Panc1 (cell line): ENCODE data around the gene CTNND1. TPM values are rescaled to one million over a fixed set of nuclear protein-coding genes. Genes with fewer than 3 reads are reported as not detected.

Experiments used
- ATAC-seq: fragments of 200-7000 bp; cut with Tn5 transposase; 2 replicates; pipeline ENCODE4 v1.9.1; 2020; ENCODE audit warnings: mild to moderate bottlenecking, moderate library complexity
- BruUV-seq: library from RNA; stranded (reverse); fragments of 400-500 nt; replicated peaks from 2 replicates; lab custom pipeline; 2021; lab: Mats Ljungman, UMichigan
- CTCF ChIA-PET: fragments of 300-600 bp; sonication (Branson Sonifier 250); formaldehyde crosslinking; loops from one replicate; lab custom pipeline; 2022; ENCODE audit warnings: antibody characterized with exemption; lab: Charles Lee
- POLR2A ChIA-PET: fragments of 300-600 bp; sonication (Branson Sonifier 250); formaldehyde crosslinking; loops from one replicate; lab custom pipeline; 2022; ENCODE audit warnings: antibody characterized with exemption; lab: Charles Lee
- DNase-seq: peaks from one replicate; pipeline ENCODE4 v3.0.0-alpha.2; 2010; ENCODE audit warnings: low read depth, low spot score
- H3K27ac ChIP-seq: 2 replicates; pipeline ENCODE4 v1.5.1; 2011; ENCODE audit warnings: mild to moderate bottlenecking, low read length, inconsistent platforms
- H3K27me3 ChIP-seq: fragments of 200-500 bp; sonication (Bioruptor generic); 2 replicates; pipeline ENCODE4 v1.6.0; 2014; ENCODE audit warnings: low read length, inconsistent platforms; ENCODE audit not compliant: control insufficient read depth, insufficient read depth
- H3K36me3 ChIP-seq: fragments of 200-500 bp; sonication (Bioruptor generic); 2 replicates; pipeline ENCODE4 v1.5.1; 2014; ENCODE audit warnings: inconsistent platforms, mild to moderate bottlenecking, low read length, moderate library complexity; ENCODE audit not compliant: control insufficient read depth, insufficient read depth
- H3K4me1 ChIP-seq: 2 replicates; pipeline ENCODE4 v1.5.1; 2011; ENCODE audit warnings: inconsistent platforms, mild to moderate bottlenecking, low read length, moderate library complexity; ENCODE audit not compliant: control insufficient read depth, insufficient read depth
- H3K4me3 ChIP-seq, 2 experiments: 2 replicates each; pipeline ENCODE4 v1.5.1; 2011 to 2012; ENCODE audit warnings: low read depth in 2 of 2, low read length in 2 of 2, mild to moderate bottlenecking in 2 of 2, inconsistent platforms in 1 of 2, moderate library complexity in 1 of 2
- H3K9me3 ChIP-seq: fragments of 200-500 bp; sonication (Bioruptor generic); 2 replicates; pipeline ENCODE4 v1.5.1; 2014; ENCODE audit warnings: low read depth, mild to moderate bottlenecking, inconsistent platforms, low read length, moderate library complexity; ENCODE audit not compliant: control insufficient read depth, insufficient read depth
- POLR2AphosphoS5 ChIP-seq: IDR thresholded peaks from 2 replicates; pipeline ENCODE4 v1.6.1; 2012; ENCODE audit warnings: mild to moderate bottlenecking, low read depth, low read length, moderate library complexity
- SIN3A ChIP-seq: IDR thresholded peaks from 2 replicates; pipeline ENCODE4 v1.6.1; 2012; ENCODE audit warnings: low read depth, mild to moderate bottlenecking, low read length, moderate library complexity, borderline replicate concordance; ENCODE audit not compliant: insufficient read depth
- TCF7L2 ChIP-seq: IDR thresholded peaks from 2 replicates; pipeline ENCODE4 v1.6.1; 2011; ENCODE audit warnings: mild to moderate bottlenecking, low read depth, low read length, inconsistent platforms
- in situ Hi-C: cut with HindIII; loops from 2 replicates; pipeline ENCODE4 v1.10.0; 2016; ENCODE audit warnings: low sequenced_read_pairs, low pct_unique_long_range_greater_than_20kb
- intact Hi-C: fragments of 100-400 bp; cut with micrococcal nuclease; formaldehyde crosslinking; loops from one replicate; pipeline ENCODE4 v1.10.0; 2022; ENCODE audit not compliant: unreplicated experiment
- total RNA-seq: library from RNA; stranded (reverse); gene quantifications from one replicate; pipeline ENCODE4 v1.2.1, GENCODE V29; 2021; ENCODE audit not compliant: unreplicated experiment
- TF ChIP-seq, protein P1 (sequence below): fragments of 450-650 bp; IDR thresholded peaks from 2 replicates; pipeline ENCODE4 v1.5.1; 2017; ENCODE audit warnings: mild to moderate bottlenecking
- TF ChIP-seq, protein P2 (sequence below), 2 experiments: IDR thresholded peaks; 2 replicates each; pipeline ENCODE4 v1.6.1; 2011 to 2012; ENCODE audit warnings: low read depth in 2 of 2, control low read depth in 1 of 2, low read length in 1 of 2, mild to moderate bottlenecking in 1 of 2, moderate library complexity in 1 of 2; ENCODE audit not compliant: insufficient read depth in 1 of 2

CTNND1 gene
- total RNA-seq, 1 experiment from 2014 or later = 189 TPM

- Histone ChIP-seq H3K36me3 (peaks cover 8% of the 10 kb centered on the region; the same call in 1 of the 2 replicates), H3K4me3 (peak overlapping the region; percentile 90 to 99), H3K9me3 (no peaks in the 10 kb centered on the region), H3K27me3 (no peaks in the 10 kb centered on the region), H3K4me1 (peaks cover 25% of the 10 kb centered on the region), H3K27ac (peak overlapping the region; percentile 99)
- DNase-seq (no peak), ATAC-seq (no peak)
- ChIA-PET CTCF (no interaction called here), POLR2A (interaction anchor here (0.5 to 4.7 kb wide), 2 partner anchors 9 to 14 kb away, joined by 7 to 22 read pairs; no protein-coding TSS in a partner anchor)
- TF ChIP-seq, protein P1, sequence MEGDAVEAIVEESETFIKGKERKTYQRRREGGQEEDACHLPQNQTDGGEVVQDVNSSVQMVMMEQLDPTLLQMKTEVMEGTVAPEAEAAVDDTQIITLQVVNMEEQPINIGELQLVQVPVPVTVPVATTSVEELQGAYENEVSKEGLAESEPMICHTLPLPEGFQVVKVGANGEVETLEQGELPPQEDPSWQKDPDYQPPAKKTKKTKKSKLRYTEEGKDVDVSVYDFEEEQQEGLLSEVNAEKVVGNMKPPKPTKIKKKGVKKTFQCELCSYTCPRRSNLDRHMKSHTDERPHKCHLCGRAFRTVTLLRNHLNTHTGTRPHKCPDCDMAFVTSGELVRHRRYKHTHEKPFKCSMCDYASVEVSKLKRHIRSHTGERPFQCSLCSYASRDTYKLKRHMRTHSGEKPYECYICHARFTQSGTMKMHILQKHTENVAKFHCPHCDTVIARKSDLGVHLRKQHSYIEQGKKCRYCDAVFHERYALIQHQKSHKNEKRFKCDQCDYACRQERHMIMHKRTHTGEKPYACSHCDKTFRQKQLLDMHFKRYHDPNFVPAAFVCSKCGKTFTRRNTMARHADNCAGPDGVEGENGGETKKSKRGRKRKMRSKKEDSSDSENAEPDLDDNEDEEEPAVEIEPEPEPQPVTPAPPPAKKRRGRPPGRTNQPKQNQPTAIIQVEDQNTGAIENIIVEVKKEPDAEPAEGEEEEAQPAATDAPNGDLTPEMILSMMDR = no peak
- TF ChIP-seq POLR2AphosphoS5 = no peak
- TF ChIP-seq SIN3A = no peak
- no TSS peak for BruUV-seq
- intact Hi-C loops (no loop called here), in situ Hi-C loops (no loop called here)
Measured at GRCh38 chr11:57764566-57764965, 3.0 kb downstream of the CTNND1 start.

GRCh38 chr11:57764972-57765371, 3.4 kb downstream of the CTNND1 start:
- TF ChIP-seq SIN3A = no peak
- TF ChIP-seq, protein P1 = no peak
- TF ChIP-seq TCF7L2 = no peak
- TF ChIP-seq, protein P2, sequence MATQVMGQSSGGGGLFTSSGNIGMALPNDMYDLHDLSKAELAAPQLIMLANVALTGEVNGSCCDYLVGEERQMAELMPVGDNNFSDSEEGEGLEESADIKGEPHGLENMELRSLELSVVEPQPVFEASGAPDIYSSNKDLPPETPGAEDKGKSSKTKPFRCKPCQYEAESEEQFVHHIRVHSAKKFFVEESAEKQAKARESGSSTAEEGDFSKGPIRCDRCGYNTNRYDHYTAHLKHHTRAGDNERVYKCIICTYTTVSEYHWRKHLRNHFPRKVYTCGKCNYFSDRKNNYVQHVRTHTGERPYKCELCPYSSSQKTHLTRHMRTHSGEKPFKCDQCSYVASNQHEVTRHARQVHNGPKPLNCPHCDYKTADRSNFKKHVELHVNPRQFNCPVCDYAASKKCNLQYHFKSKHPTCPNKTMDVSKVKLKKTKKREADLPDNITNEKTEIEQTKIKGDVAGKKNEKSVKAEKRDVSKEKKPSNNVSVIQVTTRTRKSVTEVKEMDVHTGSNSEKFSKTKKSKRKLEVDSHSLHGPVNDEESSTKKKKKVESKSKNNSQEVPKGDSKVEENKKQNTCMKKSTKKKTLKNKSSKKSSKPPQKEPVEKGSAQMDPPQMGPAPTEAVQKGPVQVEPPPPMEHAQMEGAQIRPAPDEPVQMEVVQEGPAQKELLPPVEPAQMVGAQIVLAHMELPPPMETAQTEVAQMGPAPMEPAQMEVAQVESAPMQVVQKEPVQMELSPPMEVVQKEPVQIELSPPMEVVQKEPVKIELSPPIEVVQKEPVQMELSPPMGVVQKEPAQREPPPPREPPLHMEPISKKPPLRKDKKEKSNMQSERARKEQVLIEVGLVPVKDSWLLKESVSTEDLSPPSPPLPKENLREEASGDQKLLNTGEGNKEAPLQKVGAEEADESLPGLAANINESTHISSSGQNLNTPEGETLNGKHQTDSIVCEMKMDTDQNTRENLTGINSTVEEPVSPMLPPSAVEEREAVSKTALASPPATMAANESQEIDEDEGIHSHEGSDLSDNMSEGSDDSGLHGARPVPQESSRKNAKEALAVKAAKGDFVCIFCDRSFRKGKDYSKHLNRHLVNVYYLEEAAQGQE (IDR thresholded peaks at IDR 0.05; ENCODE audit: insufficient read depth in 1 of 2, low read depth in 2 of 2, low read length in 1 of 2) = no peak
- TF ChIP-seq POLR2AphosphoS5 = no peak
- H3K27ac ChIP-seq = peak overlapping the region; percentile 99
- peak overlapping the region; percentile 90 to 99 for H3K4me3 ChIP-seq
- ATAC-seq (no peak), DNase-seq (no peak)
- no peaks in the 10 kb centered on the region for H3K27me3 ChIP-seq
- in situ Hi-C loops = no loop called here
- ChIA-PET POLR2A (interaction anchor here (4.7 kb wide), 1 partner anchor 13 kb away, joined by 22 read pairs; no protein-coding TSS in a partner anchor), CTCF (no interaction called here)
- H3K36me3 ChIP-seq = peaks cover 8% of the 10 kb centered on the region; the same call in 1 of the 2 replicates
- peaks cover 25% of the 10 kb centered on the region for H3K4me1 ChIP-seq
- H3K9me3 ChIP-seq = no peaks in the 10 kb centered on the region
- intact Hi-C loops = no loop called here
- BruUV-seq = no TSS peak
